Smooth muscle cell of the pulmonary artery (primary cell): ENCODE data around the gene MMP28. TPM values are rescaled to one million over a fixed set of nuclear protein-coding genes. Genes with fewer than 3 reads are reported as not detected.

Experiments
- total RNA-seq: library from RNA; depleted of rRNA; stranded (reverse); fragments of >200 nt; gene quantifications from 2 replicates; pipeline ENCODE4 v1.2.3, GENCODE V29; 2014

Gene MMP28
- total RNA-seq: 0.65 and 1.8 TPM in 2 replicates

DNA sequence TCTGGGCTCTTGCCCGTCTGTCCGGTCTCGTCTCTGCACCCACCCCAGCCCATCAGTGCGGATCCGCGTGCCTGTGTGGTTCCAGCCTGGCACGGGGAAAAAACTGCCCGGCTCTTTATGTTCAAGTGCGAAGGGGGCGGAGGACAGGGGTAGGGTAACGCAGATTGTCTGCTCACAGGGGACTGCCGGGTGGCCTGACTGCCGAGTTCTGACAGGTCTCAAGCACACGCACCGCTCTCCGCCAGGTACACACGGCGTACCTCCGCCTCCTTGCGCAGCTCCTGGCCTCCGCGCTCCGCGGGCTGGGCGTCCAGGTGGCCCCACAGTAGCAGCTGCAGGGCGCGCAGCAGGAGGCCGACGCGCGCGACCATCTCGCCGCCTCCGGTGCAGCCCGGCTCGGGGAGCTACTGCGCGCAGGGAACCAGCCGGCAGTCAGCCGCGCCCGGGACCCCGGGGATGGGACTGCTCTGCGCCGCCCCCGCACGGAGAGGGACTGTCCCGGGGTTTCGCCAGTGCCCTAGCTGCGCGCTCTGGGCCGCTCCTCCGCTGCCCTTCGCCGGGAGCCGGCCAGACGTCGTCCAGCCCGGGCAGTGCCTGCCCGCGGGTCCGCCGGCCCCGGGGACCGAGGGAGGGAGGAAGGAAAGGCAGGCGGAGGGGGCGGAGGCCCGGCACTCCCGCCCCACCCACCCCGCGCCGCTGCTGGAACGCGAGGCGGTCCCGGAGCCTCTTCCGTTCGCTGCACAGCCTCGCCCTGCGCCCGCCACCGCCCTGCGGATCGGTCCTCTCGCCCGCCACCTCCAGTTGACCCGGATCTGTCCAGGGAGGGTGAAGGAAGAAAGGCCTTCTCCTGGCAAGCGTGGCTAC, at the start of gene MMP28:
Gene MMP28 (minus strand): TSS at position 635 of the 864 bp plus-strand sequence. CDS start 264 bp downstream, at position 371.

GRCh38 chr17:35808962-35809854, 13.8 kb upstream of the MMP28 start, which contains the start of gene TAF15:
TSS of gene TAF15 (plus strand) at chr17:35809484. CDS start at chr17:35809570, 86 bp downstream.

GRCh38 chr17:35760587-35760986, 34.9 kb downstream of the MMP28 start, which contains the start of gene C17orf50:
TSS of gene C17orf50 (plus strand) at chr17:35760887. CDS start at chr17:35760942, 55 bp downstream.

GRCh38 chr17:35752945-35753764, 42.3 kb downstream of the MMP28 start, which contains the start of gene GAS2L2:
TSS of gene GAS2L2 (minus strand) at chr17:35753239. CDS start at chr17:35752850, 389 bp downstream.

GRCh38 chr17:35731239-35731916, 64.1 kb downstream of the MMP28 start, which contains the start of gene RASL10B:
TSS of gene RASL10B (plus strand) at chr17:35731639. CDS start at chr17:35735185, 3,546 bp downstream.

Other genes starting within 250 kb of the MMP28 start
- gene SLFN14, start 234.8 kb downstream of the MMP28 start, total RNA-seq: not detected in 2 replicates
- gene PEX12, start 217.1 kb downstream of the MMP28 start, total RNA-seq: 5.0 and 5.8 TPM in 2 replicates
- 116 and 124 TPM in 2 replicates for gene AP2B1, start 208.3 kb downstream of the MMP28 start, total RNA-seq
- gene RASL10B, start 64.0 kb downstream of the MMP28 start, total RNA-seq: 2.0 and 3.0 TPM in 2 replicates
- gene GAS2L2, start 42.4 kb downstream of the MMP28 start, total RNA-seq: 0.07 and 0.10 TPM in 2 replicates
- not detected in 2 replicates for gene C17orf50, start 34.8 kb downstream of the MMP28 start, total RNA-seq
- gene TAF15, start 13.8 kb upstream of the MMP28 start, total RNA-seq: 109 and 127 TPM in 2 replicates
- not detected in 2 replicates for gene HEATR9, start 73.2 kb upstream of the MMP28 start, total RNA-seq
- gene CCL5, start 84.7 kb upstream of the MMP28 start, total RNA-seq: 0.07 TPM in 1 of 2 replicates, not detected in the other
- 0.59 TPM in 1 of 2 replicates, not detected in the other for gene RDM1, start 135.1 kb upstream of the MMP28 start, total RNA-seq
- not detected in 2 replicates for gene LYZL6, start 148.1 kb upstream of the MMP28 start, total RNA-seq
- not detected in 2 replicates for gene CCL16, start 185.9 kb upstream of the MMP28 start, total RNA-seq
- not detected in 2 replicates for gene CCL14, start 191.1 kb upstream of the MMP28 start, total RNA-seq
- gene CCL15, start 205.9 kb upstream of the MMP28 start, total RNA-seq: not detected in 2 replicates
- gene CCL23, start 222.3 kb upstream of the MMP28 start, total RNA-seq: not detected in 2 replicates